Stimulated activated naive CD4-positive, alpha-beta T cell treated with Interleukin-2 at 50 U/mL for 16 hours (primary cell): ENCODE measurements around the gene AMMECR1L.
"Not testable (repeated sequence)": the region's sequence is repeated elsewhere in the genome, so short reads cannot be mapped to it uniquely, and the experiment has no call there.

Experiments
- DNase-seq: peaks from one replicate; lab custom pipeline; 2025; lab: John Stamatoyannopoulos, UW

AMMECR1L gene

GRCh38 chr2:127841466-127842178 is 44.1 kb downstream of the AMMECR1L start:
- DNase-seq = no peak

- no peak for DNase-seq
These were observed 44.9 kb downstream of the AMMECR1L start for GRCh38 chr2:127840893-127841292.

- DNase-seq = no peak
These were observed 50.8 kb downstream of the AMMECR1L start for GRCh38 chr2:127834951-127835350.

- DNase-seq = peak; percentile 60
These were observed 55.9 kb downstream of the AMMECR1L start for GRCh38 chr2:127829845-127830246.

- not testable (repeated sequence) for DNase-seq
These were observed 59.0 kb downstream of the AMMECR1L start for GRCh38 chr2:127826708-127827107.

- DNase-seq = no peak
These were observed 59.7 kb downstream of the AMMECR1L start for GRCh38 chr2:127826047-127826446.

- DNase-seq = no peak
These were observed 65.6 kb downstream of the AMMECR1L start for GRCh38 chr2:127820080-127820668.

- DNase-seq = no peak
These were observed 66.8 kb downstream of the AMMECR1L start for GRCh38 chr2:127818794-127819425.

GRCh38 chr2:127818241-127818640 is 67.5 kb downstream of the AMMECR1L start:
- no peak for DNase-seq

- no peak for DNase-seq
These were observed 71.1 kb downstream of the AMMECR1L start for GRCh38 chr2:127814677-127815076.

GRCh38 chr2:127812441-127812840 is 73.3 kb downstream of the AMMECR1L start:
- DNase-seq = not testable (repeated sequence)
